ENCODE results near the gene TRAPPC11.

GRCh38 chr4:183624548-183624947 is 34.5 kb upstream of the TRAPPC11 start:
- TF ChIP-seq GATA2 (IDR thresholded peaks at IDR 0.05; ENCODE audit: low read depth, low read length): no peak
- TF ChIP-seq GATA3 (IDR thresholded peaks at IDR 0.05; ENCODE audit: low read depth, low read length): no peak

Measured in SH-SY5Y (cell line).